GDM1 (cell line): ENCODE results near the gene TSPAN12.
A peak's percentile ranks its signal among the peaks of the same experiment; 100 is the strongest.
"Not testable (repeated sequence)": the region's sequence is repeated elsewhere in the genome, so short reads cannot be mapped to it uniquely, and the experiment has no call there.

Experiments used
- DNase-seq: peaks from one replicate; lab custom pipeline; 2025; lab: John Stamatoyannopoulos, UW

The TSPAN12 gene, protein sequence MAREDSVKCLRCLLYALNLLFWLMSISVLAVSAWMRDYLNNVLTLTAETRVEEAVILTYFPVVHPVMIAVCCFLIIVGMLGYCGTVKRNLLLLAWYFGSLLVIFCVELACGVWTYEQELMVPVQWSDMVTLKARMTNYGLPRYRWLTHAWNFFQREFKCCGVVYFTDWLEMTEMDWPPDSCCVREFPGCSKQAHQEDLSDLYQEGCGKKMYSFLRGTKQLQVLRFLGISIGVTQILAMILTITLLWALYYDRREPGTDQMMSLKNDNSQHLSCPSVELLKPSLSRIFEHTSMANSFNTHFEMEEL

DNA sequence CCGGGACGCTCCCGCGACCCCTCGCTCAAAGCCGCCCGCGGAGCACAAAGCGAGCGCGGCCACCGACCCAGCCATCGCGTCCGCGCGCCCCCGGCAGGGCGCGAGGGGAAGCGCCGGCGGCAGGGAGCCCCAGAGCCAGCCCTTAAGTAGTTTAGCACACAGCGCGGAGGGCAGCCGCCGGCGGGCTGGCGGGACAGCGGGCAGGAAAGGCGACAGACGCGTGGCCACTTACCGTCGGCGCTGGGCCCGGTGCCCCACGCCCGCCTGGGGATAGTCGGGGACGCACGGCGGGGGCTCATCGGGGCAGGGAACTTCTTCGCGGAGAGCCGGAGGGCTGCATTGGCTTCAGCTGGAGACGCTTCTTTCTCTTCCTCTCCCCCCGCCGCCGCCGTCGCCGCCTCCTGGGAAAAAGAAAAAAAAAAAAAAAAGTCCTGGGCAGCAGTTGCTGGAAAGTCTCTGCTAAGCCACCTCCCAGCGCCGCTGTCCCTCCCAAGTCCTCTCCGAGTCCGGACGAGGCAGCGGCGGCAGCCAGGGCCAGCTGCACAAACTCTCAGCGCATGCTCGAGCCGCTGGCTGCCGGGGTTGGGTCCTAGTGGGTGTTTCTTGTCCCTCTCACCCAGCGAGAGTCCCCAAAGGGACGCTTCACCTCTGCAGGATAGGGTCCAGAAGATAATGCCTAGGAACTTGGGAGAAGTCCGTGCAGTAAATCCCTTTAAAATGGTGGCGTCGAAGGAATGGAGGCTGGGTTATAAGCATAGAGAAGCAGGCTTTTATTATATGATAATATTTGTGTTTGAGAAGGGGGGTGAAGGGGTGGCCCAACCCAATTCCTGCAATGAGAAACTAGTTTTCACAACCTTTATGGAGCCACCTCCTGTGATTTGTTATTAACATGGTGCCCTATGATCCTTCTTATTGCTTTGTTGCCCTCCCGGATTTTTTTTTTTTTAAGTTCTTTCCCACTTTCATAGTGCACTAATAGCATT is at the start of gene TSPAN12:
Gene TSPAN12 (minus strand): TSS at position 557 of the 986 bp plus-strand sequence. CDS start 1,381 bp downstream, outside the sequence.
- DNase-seq: peak; percentile 38

DNA sequence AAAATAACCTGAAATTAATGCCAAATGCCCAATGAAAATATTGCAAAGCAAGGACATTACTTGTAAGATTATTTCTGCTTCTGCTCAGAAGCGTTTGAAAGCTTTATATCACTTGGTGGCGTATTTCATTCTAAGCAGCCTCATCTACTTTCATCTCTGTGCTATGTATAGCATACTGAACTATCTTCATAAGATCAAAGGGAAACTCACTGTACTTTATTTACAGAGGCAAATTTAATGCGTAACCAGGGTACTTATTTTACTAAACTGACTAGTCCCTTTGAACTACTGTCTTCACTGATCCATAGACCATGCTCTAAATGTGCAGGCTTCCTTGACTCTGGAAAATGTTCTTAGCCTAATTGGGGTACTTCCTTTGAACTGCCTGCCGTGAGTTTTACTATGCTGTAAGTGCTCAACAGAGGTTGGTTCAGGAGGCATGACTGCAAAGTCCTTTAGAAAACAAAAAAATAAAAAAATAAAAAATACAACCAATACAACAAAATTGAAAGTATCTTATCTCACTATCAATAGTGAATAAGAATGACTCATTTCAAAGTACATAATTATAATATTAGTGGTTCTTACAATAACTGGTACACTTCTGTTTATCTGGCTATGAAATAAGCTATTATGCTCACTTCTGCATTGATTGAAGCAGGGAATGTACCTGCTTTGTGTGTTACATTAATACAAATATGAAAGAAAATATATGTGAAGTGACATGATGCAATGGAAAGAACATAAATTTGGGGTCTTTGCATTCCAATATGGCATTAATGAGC is 41.0 kb upstream of the TSPAN12 start:
- DNase-seq: no peak

DNA sequence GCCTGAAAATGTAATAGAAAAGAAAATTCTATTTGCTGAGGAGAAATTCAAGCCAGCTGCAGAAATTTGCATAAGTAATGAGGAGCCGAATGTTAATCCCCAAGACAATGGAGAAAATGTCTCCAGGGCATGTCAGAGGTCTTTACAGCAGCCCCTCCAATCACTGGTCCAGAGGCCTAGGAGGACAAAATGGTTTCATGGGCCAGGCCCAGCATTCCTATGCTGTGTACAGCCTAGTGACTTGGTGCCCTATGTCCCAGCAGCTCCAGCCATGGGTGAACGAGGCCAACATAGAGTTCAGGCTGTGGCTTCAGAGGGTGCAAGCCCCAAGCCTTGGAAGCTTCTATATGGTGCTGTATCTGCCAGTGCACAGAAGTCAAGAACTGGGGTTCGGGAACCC is 37.3 kb upstream of the TSPAN12 start:
- DNase-seq: not testable (repeated sequence)

DNA sequence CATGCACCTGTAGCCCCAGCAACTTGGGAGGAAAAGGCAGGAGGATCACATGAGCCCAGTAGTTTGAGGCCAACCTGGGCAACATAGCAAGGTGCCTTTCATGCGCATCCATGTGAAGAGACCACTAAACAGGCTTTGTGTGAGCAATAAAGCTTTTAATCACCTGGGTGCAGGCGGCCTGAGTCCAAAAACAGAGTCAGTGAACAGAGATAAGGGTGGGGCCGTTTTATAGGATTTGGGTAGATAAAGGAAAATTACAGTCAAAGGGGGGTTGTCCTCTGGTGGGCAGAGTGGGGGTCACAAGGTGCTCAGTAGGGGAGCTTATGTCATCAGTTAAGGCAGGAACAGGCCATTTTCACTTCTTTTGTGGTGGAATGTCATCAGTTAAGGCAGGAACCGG is 27.7 kb upstream of the TSPAN12 start:
- DNase-seq: not testable (repeated sequence)

DNA sequence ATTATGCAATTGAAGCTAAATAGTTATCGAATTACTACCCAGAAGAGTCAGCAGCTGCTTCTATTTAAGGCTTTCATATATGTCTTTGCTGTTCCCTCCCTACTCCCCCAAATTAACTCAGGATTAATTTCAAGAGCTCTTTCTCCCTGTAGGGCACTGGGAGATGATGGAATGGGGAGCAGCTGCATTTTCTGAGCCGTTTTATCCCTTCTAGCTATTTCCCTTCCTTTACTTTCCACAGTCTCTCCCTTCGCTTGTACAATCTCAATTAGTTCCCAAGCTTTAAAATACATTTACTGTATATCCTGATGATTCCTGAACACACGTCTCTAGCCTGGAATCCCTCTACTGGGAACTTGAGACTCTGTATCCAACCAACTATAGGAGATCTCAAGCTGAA is 19.8 kb upstream of the TSPAN12 start:
- no peak for DNase-seq

DNA sequence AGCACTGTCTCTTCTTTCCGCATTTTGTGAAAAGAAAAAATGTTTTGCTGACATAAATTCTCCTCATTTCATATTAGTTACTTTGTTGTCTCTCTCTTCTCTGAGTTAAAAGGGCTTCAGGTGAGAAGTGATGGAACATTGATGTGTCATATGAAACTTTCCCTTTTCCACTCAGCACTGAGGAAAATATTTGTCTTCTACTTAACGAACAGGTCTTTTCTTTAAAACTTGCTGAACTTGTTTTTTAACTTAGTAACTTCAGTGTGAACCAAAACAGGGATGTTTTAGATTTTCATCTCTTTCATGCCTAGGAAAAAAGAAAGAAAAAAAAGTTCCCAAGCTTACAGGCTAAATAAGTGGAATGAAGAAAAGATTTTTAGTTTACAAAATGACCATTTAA is 19.0 kb upstream of the TSPAN12 start:
- no peak for DNase-seq

DNA sequence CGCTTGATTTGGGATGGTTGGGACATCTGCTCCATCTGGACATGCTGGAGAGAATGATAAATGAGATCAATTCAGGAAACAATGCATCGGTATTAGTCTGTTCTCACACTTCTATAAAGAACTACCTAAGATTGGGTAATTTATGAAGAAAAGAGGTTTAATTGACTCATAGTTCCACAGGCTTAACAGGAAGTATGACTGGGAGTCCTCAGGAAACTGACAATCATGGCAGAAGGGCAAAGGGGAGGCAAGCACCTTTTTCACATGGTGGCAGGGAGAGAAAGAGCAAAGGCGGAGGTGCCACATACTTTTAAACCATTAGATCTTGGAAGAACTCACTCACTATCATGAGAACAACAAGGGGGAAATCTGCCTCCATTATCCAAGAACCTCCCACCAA is 16.8 kb upstream of the TSPAN12 start:
- DNase-seq: no peak

DNA sequence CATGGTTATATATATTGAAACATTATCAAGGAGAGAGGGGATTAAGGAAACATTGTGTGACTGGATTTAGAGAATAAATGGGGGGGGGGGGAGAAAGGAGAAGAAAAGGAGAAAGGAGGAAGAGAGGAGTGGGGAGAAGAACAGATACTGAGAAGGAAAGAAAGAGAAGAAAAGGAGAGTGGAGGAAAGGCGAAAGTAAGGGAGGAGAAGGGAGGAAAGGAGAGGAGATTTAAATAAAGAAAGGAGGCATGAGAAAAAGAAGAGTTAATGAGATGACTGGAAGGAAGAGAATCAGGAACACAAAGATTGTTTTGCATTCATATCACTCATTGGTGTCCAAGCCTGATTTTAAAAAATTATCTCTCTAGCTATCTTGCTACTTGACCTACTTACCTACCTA is 16.1 kb upstream of the TSPAN12 start:
- no peak for DNase-seq

DNA sequence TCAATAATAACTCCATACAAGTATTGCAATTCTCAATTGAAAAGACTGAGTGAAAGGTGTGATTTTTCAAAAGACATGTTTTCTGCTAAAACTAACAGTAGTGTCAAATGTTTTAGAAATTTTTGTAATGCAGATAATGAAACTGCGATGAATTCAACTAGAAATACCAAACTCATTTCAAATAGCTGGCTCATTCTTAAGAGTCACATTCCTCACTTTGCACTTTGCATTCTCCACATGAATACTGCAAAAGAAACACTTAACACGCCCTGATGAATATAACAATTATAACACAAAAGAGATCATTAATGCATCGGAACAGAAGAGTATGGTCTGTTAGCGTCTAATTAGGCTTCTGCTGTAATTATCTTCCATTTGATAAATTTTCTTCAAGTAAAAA is 15.5 kb upstream of the TSPAN12 start:
- no peak for DNase-seq

DNA sequence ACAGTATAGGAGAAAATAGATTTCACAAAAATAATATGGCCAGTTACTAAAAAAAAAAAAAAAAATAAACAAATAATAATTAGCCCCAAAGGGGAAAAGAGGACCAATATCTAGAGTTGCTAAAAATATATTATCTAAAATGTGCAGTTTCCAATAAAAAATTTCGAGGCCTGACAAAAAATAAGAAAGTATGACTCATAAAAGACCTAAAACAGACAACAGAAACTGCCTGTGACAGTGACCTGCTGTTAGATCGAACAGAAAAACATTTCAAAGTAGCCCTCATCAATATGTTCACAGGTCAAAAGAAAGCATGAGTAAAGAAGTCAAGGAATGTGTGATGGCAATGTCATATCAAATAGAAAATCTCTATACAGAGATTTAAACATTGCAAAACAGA is 11.8 kb upstream of the TSPAN12 start:
- DNase-seq: no peak

DNA sequence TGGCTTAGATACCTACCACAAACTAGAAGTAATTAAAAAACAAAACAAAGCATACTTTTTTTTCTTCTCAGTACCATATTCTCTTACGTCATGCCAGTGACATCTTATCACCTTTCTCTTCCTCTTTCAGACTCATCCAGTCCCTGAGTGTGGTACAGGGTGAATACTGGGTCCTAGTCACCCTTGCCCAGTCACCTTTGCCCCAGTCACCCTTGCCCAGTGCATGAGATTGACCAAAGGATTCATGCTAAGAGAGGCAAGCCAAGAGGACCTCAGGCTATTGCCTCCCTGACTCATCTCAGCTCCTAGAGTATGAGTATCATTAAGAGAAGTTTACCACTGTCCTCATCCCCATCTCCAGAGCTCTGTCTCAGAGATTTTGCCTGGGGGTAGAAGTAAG is 10.0 kb upstream of the TSPAN12 start:
- no peak for DNase-seq

DNA sequence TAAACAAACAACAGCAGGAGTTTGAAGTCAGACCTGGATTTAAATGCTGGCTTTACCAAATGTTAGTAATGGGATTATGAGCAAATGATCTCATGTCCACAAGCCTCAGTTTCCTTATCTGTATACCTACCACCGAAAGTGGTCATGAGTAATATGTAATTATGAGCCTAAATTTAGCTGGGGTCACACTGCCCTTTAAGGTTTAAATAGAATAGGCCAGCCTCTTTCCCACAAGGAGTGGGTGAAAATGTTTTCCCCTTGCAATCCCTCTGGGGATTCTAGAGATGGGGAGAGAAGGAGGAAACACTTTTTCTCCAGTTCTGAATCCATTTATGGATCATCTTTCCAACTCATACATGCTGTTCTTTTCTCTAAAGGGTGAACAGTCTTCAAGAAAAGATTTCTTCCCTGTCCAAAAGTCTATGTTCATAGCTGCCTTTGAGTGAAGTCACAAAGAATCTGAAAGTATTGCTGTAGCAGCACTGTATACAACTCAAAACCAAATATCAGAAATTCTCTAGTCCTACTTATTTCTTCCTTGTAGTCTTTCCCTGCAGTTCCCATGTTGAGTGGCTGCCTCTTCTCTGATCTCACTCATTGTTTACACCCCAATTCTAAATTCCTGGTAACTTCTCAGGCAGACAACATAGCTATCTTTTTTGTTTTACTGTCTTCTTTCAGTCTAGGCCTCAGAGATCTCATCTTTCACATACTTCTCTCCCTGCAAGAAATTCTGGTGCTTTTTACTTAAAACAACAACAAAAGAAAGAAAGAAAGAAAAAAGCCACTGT is 7.4 kb upstream of the TSPAN12 start:
- DNase-seq: no peak

DNA sequence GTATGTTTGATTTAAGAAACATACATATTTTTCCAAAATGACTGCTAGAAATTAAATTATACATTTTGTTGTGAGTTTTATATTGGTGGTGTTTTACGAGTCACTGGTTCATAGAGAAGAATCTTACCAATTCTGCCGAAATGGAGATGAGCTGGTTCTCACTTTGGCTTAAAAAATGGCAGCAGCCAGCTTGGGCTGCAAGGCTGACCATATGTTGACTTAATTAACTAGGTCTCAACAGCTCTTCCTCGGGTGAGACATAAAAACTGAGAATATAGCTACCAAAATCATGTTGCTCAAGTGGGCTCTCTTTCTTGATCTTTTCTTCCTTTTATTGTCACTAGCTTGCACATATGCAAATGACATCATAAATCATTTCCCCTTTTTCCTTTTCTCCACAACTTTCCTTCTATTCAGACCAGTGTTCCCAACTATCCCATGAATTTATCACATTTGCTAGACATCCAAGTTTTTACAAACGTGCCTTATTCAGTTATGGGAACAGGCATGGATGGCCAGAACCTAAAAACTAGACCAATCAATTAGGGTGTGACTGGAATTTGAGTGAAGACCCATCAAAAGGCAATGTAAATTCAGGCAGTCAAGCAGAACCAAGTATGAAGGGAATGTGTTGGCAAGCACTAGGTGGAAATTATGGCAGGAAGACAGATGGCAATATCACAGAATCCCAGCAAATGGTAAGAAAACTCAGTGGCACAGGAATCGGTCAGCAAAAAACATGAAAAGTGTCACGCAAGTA is 6.4 kb upstream of the TSPAN12 start:
- no peak for DNase-seq

DNA sequence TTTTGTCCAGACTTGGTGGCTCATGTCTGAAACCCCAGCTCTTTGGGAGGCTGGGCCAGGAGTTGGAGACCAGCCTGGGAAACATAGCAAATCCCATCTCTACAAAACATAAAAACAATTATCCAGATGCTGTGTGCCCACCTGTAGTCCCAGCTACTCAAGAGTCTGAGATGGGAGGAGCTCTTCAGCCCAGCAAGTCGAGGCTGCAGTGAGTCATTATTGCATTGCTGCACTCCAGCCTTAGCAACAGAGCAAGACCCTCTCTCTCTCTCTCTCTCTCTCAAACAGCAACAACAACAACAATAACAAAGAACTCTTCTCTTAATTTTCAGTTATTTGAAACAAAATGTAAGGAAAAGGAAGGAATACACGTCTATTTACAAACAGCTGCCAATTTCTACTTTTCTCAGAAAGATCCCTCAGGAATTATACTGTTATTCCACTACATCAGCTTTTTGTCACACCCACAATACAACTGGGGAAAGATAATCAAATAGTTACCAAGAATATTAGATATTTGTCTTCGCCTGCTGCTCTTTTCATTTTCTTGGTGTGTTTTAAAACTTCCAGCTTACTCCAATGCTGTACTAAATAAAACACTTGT is 5.1 kb upstream of the TSPAN12 start:
- DNase-seq: no peak

DNA sequence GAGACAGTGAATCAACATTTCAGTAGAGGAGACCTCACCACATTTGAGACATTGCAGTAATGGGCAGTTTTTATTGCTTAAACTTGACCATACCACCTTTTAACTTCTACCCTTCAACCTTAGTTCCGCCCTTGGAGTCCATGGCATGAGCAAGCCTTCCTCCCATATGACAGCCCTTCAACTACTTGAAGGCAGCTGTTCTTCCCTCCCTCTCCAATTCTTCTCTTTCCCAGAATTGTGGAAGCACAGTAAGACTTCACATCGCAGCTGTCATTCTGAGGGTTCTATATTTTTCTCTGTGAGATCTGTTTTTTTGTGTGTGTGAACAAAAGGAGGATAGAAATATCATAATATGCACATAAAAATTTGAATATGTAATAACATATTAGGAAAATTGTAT is 2.2 kb upstream of the TSPAN12 start:
- no peak for DNase-seq

DNA sequence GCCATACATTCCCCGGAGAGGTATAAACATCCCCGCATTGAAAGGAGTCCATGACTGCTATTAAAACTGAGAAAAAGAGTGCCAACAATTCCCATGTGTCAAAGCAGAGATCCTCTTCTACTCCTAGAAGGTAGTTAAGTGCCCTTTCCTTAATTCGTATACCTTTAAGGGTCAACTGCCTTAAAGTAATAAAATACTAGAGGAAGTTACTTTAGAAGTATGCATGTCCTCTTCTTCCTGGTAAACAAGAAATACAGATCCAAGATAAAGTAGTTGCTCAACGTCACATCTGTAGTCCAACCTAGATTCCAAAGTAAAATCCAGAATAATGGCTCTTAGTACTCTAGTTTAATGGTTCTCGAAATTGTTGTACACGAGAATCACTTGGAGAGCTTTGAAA is 1.5 kb upstream of the TSPAN12 start:
- DNase-seq: no peak

DNA sequence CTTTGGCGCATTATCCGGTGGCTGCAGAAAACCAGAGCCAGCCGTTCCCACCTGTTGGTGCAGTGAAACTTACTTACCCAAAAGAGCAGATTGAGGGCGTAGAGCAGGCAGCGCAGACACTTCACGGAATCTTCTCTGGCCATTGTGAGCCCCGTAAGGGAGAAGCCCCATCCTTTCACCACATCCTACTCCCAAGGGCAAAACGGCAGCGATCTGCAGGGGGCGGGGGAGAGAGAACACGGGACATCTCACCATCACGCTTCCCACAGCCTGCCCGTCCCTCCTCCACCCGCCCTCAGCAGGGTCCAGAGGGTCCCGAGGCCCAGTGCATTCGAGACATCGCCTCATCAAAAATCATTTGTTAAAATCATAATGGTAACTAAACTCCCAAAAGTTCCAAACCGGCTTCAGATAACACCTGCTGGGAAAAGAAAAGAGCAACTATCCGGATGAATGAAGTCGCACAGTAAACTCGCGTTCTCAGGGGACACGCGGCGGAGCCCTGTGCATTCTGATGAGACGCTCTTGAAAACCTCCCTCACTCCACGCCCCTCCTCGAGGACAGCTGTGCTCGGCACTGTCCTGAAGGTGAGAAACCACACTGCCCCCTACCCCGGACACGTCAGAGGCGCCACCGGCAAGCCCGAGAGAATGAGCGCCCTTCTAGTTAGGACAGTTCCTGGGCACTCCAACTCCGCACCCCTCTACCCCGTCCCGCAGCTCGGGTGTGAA is 1.2 kb downstream of the TSPAN12 start:
- DNase-seq: no peak

DNA sequence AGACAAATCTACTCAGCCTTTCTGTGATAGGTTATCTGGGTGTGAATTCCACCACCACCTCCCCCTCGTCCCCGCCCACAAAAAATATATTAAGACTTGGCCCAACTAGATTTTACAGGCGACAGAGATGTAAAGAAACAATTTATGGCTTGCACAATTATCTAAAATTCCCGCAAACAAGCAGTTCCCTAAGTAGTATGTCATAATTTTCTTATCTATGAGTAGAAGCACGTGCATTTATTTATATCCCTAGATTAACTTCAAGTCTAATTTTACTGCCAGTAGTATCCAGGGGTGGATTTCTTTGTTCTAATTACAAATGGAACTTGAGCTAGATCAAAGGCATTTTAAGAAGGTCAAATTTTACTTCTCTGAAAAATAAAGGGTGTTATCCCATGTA is 1.7 kb downstream of the TSPAN12 start:
- DNase-seq: no peak

DNA sequence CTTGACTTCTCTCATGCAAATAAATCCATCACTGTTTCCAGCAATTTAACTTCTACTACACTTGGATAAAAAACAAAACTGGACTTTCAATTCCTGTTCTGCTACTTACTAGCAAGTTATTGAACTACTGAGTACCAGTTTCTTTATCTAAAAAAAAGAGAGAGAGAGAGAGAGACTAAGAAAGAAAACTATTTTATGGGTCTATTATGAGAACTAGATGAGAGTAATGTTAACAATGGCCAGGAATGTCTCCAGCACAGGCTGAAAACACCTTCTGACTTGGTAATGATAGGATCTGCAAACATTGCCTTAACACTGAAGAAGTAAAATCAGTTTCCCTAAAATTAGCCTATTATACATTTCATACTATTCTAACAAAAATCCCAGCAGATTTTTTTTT is 5.2 kb downstream of the TSPAN12 start:
- DNase-seq: no peak

DNA sequence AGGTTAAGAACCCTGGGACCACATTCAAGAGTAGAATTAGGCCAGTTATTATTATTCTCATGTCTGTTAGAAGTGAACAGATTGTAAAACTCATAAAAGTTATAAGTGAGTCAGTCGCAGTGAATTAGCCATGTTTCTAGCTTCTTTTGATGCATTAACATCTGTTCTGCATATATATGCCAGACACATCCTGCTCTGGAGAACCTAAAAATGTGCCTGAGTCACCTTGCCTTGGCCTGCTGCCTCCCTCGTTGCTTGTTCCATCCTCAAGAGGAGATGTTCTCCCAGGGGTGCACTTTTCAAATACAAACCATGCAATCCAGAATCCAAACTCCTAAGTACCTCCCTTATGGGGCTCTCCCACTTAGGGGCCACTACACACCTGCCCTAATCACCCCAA is 14.8 kb downstream of the TSPAN12 start:
- no peak for DNase-seq
